PFSK-1 (cell line): Measurements from ENCODE around the gene LRRC53.

Source experiments
- FOXP2 ChIP-seq: optimal IDR thresholded peaks from 2 replicates; pipeline ENCODE3; 2011; ENCODE audit warnings: borderline replicate concordance, control low read depth, inconsistent platforms; ENCODE audit not compliant: insufficient read depth; ENCODE audit errors: extremely low read length, extremely low read depth
- POLR2AphosphoS5 ChIP-seq: IDR thresholded peaks from 2 replicates; pipeline ENCODE4 v1.6.1; 2012; ENCODE audit warnings: low read depth, mild to moderate bottlenecking, control low read depth, low read length, moderate library complexity
- REST ChIP-seq, 2 experiments: IDR thresholded peaks; 2 replicates each; pipeline versions ENCODE4 v1.6.1 to v1.8.0; 2011 to 2012; ENCODE audit warnings: low read depth in 2 of 2, low read length in 2 of 2, control low read depth in 1 of 2, inconsistent platforms in 1 of 2, mild to moderate bottlenecking in 1 of 2, moderate library complexity in 1 of 2; ENCODE audit not compliant: insufficient read depth in 1 of 2
- SIN3A ChIP-seq: IDR thresholded peaks from 2 replicates; pipeline ENCODE4 v1.6.1; 2012; ENCODE audit warnings: mild to moderate bottlenecking, low read length, moderate library complexity, borderline replicate concordance; ENCODE audit not compliant: insufficient read depth
- TAF1 ChIP-seq: IDR thresholded peaks from 2 replicates; pipeline ENCODE4 v1.6.1; 2012; ENCODE audit warnings: low read length, control low read depth, borderline replicate concordance; ENCODE audit not compliant: insufficient read depth

LRRC53 gene

GRCh38 chr1:74470936-74471335, 41.5 kb downstream of the LRRC53 start:
- TF ChIP-seq TAF1, result no peak
- TF ChIP-seq REST (IDR thresholded peaks at IDR 0.05; ENCODE audit: insufficient read depth in 1 of 2, low read depth in 2 of 2, low read length in 2 of 2), result no peak
- no peak for TF ChIP-seq POLR2AphosphoS5
- TF ChIP-seq FOXP2, result no peak
- TF ChIP-seq SIN3A, result no peak

DNA sequence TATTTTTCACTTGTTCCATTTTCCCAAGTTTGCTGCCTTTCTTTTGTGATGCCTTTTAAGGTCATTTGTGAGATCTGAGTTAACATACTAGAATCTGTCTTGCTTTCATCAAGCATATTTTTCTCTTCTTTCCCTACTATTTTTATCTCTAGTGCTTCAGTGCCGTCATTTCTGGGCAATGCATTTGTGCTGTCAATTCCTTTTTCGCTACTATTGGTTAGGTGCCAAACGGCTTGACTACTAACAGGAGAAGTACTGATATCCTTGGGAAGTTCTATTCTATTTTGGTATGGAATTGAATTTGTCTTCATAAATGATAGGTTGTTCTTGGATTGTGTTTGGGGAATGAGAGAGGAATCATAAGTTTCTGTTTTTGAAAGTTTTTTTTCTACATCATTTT, 42.2 kb downstream of the LRRC53 start:
- no peak for TF ChIP-seq FOXP2
- TF ChIP-seq REST (IDR thresholded peaks at IDR 0.05; ENCODE audit: insufficient read depth in 1 of 2, low read depth in 2 of 2, low read length in 2 of 2), result no peak
- TF ChIP-seq POLR2AphosphoS5, result no peak
- TF ChIP-seq SIN3A, result no peak
- TF ChIP-seq TAF1, result no peak

GRCh38 chr1:74468982-74469603, 43.3 kb downstream of the LRRC53 start:
- TF ChIP-seq REST (IDR thresholded peaks at IDR 0.05; ENCODE audit: insufficient read depth in 1 of 2, low read depth in 2 of 2, low read length in 2 of 2), result no peak
- no peak for TF ChIP-seq SIN3A
- no peak for TF ChIP-seq TAF1
- TF ChIP-seq FOXP2, result no peak
- no peak for TF ChIP-seq POLR2AphosphoS5

- TF ChIP-seq SIN3A (no peak), FOXP2 (no peak), REST (IDR thresholded peaks at IDR 0.05; ENCODE audit: insufficient read depth in 1 of 2, low read depth in 2 of 2, low read length in 2 of 2) (no peak), TAF1 (no peak), POLR2AphosphoS5 (no peak)
Measured at GRCh38 chr1:74467786-74468377, 44.5 kb downstream of the LRRC53 start.
